ENCODE measurements around the gene ERP44.

- TF ChIP-seq CTCF (IDR thresholded peaks at IDR 0.05) (no peak), POLR2A (IDR thresholded peaks at IDR 0.05; ENCODE audit: low read depth) (no peak)
Measured at GRCh38 chr9:100111235-100111634, 12.4 kb upstream of the ERP44 start.

Measured in esophagus muscularis mucosa (tissue), 3 donors.